IMR-90 (cell line): ENCODE data around the gene CPLX1. TPM values are rescaled to one million over a fixed set of nuclear protein-coding genes. Genes with fewer than 3 reads are reported as not detected.

Source experiments
- ATAC-seq: fragments of 200-7000 bp; cut with Tn5 transposase; 2 replicates; pipeline ENCODE4 v1.9.1; 2020; ENCODE audit warnings: low read depth, mild to moderate bottlenecking, moderate library complexity
- BruUV-seq: library from RNA; stranded (reverse); fragments of 400-500 nt; replicated peaks from 2 replicates; lab custom pipeline; 2021; lab: Mats Ljungman, UMichigan
- CTCF ChIA-PET: fragments of 300-600 bp; formaldehyde crosslinking; extraction: SDS; loops from one replicate; lab custom pipeline; 2021; ENCODE audit warnings: antibody characterized with exemption; lab: Yijun Ruan, JAX
- POLR2A ChIA-PET: fragments of 300-600 bp; sonication (Branson Sonifier 250); formaldehyde crosslinking; loops from one replicate; lab custom pipeline; 2022; ENCODE audit warnings: antibody characterized with exemption; ENCODE audit not compliant: unreplicated experiment; lab: Charles Lee
- DNase-seq: peaks from one replicate; pipeline ENCODE4 v3.0.0; 2013
- H2AFZ ChIP-seq: replicated peaks from 2 replicates; pipeline ENCODE3; 2013; ENCODE audit warnings: low read length, mild to moderate bottlenecking; ENCODE audit not compliant: poor library complexity
- H2AK5ac ChIP-seq: 2 replicates; pipeline ENCODE4 v1.6.1; 2013; ENCODE audit warnings: low read depth, low read length, inconsistent platforms
- H2AK9ac ChIP-seq: replicated peaks from 2 replicates; pipeline ENCODE3; 2013; ENCODE audit warnings: mild to moderate bottlenecking, low read depth, low read length, moderate library complexity; ENCODE audit not compliant: poor library complexity
- H2BK120ac ChIP-seq: 2 replicates; pipeline ENCODE4 v1.6.1; 2013; ENCODE audit warnings: low read depth, low read length, inconsistent platforms
- H2BK15ac ChIP-seq: 3 replicates; pipeline ENCODE4 v1.6.1; 2013; ENCODE audit warnings: low read depth, low read length, inconsistent platforms
- H2BK20ac ChIP-seq: 2 replicates; pipeline ENCODE4 v1.6.1; 2013; ENCODE audit warnings: low read depth, mild to moderate bottlenecking, inconsistent platforms, low read length, moderate library complexity
- H2BK5ac ChIP-seq: 2 replicates; pipeline ENCODE4 v1.6.1; 2013; ENCODE audit warnings: mild to moderate bottlenecking, low read depth, low read length, inconsistent platforms; ENCODE audit not compliant: poor library complexity, severe bottlenecking
- H3K14ac ChIP-seq: replicated peaks from 2 replicates; pipeline ENCODE4 v1.6.1; 2013; ENCODE audit warnings: low read depth, low read length, inconsistent platforms
- H3K18ac ChIP-seq: 2 replicates; pipeline ENCODE4 v1.6.1; 2013; ENCODE audit warnings: low read depth, low read length, control low read depth
- H3K23ac ChIP-seq: 2 replicates; pipeline ENCODE4 v1.6.1; 2013; ENCODE audit warnings: low read depth, low read length, inconsistent platforms
- H3K27ac ChIP-seq: 2 replicates; pipeline ENCODE4 v1.5.1; 2013; ENCODE audit warnings: mild to moderate bottlenecking, control low read depth, low read length; ENCODE audit not compliant: insufficient read depth
- H3K27me3 ChIP-seq: 2 replicates; pipeline ENCODE4 v1.6.1; 2013; ENCODE audit warnings: low read length; ENCODE audit not compliant: control insufficient read depth, insufficient read depth
- H3K36me3 ChIP-seq: 2 replicates; pipeline ENCODE4 v1.6.1; 2013; ENCODE audit warnings: low read length, mixed read lengths; ENCODE audit not compliant: control insufficient read depth, insufficient read depth
- H3K4ac ChIP-seq: 2 replicates; pipeline ENCODE4 v1.6.1; 2013; ENCODE audit warnings: low read depth, low read length, inconsistent platforms
- H3K4me1 ChIP-seq: 2 replicates; pipeline ENCODE4 v1.6.1; 2013; ENCODE audit warnings: low read length, mixed read lengths; ENCODE audit not compliant: control insufficient read depth, insufficient read depth
- H3K4me2 ChIP-seq: 2 replicates; pipeline ENCODE4 v1.6.1; 2013; ENCODE audit warnings: low read depth, mild to moderate bottlenecking, control low read depth, low read length, moderate library complexity
- H3K4me3 ChIP-seq: 2 replicates; pipeline ENCODE4 v1.5.1; 2013; ENCODE audit warnings: low read depth, mild to moderate bottlenecking, control low read depth, low read length, moderate library complexity; ENCODE audit not compliant: insufficient read depth
- H3K56ac ChIP-seq: 2 replicates; pipeline ENCODE4 v1.6.1; 2013; ENCODE audit warnings: low read length, inconsistent platforms; ENCODE audit not compliant: insufficient read depth; ENCODE audit errors: extremely low read depth
- H3K79me1 ChIP-seq, 2 experiments: 2 replicates each; pipeline ENCODE4 v1.6.1; 2013; ENCODE audit warnings: low read length in 2 of 2, inconsistent platforms in 1 of 2, low read depth in 1 of 2
- H3K9ac ChIP-seq: 2 replicates; pipeline ENCODE4 v1.6.1; 2013; ENCODE audit warnings: low read depth, low read length, control low read depth
- H3K9me1 ChIP-seq: 2 replicates; pipeline ENCODE4 v1.6.1; 2013; ENCODE audit warnings: low read length, inconsistent platforms; ENCODE audit not compliant: insufficient read depth
- H3K9me3 ChIP-seq: 2 replicates; pipeline ENCODE4 v1.6.1; 2013; ENCODE audit warnings: low read length; ENCODE audit not compliant: control insufficient read depth, insufficient read depth
- H4K20me1 ChIP-seq: 2 replicates; pipeline ENCODE4 v1.6.1; 2013; ENCODE audit warnings: low read length, inconsistent platforms; ENCODE audit not compliant: insufficient read depth
- H4K5ac ChIP-seq: 2 replicates; pipeline ENCODE4 v1.6.1; 2013; ENCODE audit warnings: mild to moderate bottlenecking, low read depth, low read length, control low read depth
- H4K8ac ChIP-seq, 2 experiments: 2 replicates each; pipeline ENCODE4 v1.6.1; 2013; ENCODE audit warnings: low read depth in 2 of 2, low read length in 2 of 2, control low read depth in 1 of 2, inconsistent platforms in 1 of 2
- H4K91ac ChIP-seq: 2 replicates; pipeline ENCODE4 v1.6.1; 2013; ENCODE audit warnings: low read depth, low read length, inconsistent platforms; ENCODE audit not compliant: insufficient read depth
- CEBPB ChIP-seq: IDR thresholded peaks from 2 replicates; pipeline ENCODE4 v1.6.1; 2012; ENCODE audit warnings: low read depth, low read length, improper control_type of control experiment
- ELK1 ChIP-seq: fragments of 150-350 bp; IDR thresholded peaks from 2 replicates; pipeline ENCODE4 v1.6.1; 2016; ENCODE audit warnings: low read depth, mild to moderate bottlenecking, low read length, moderate library complexity, borderline replicate concordance
- MAZ ChIP-seq: IDR thresholded peaks from 2 replicates; pipeline ENCODE4 v1.6.1; 2012; ENCODE audit warnings: low read depth, mild to moderate bottlenecking, low read length, improper control_type of control experiment, moderate library complexity, borderline replicate concordance
- MXI1 ChIP-seq: IDR thresholded peaks from 2 replicates; pipeline ENCODE4 v1.6.1; 2012; ENCODE audit warnings: low read depth, mild to moderate bottlenecking, low read length, moderate library complexity, borderline replicate concordance
- RAD21 ChIP-seq: IDR thresholded peaks from 2 replicates; pipeline ENCODE4 v1.6.1; 2012; ENCODE audit warnings: low read length, improper control_type of control experiment
- RCOR1 ChIP-seq: IDR thresholded peaks from 2 replicates; pipeline ENCODE4 v1.6.1; 2012; ENCODE audit warnings: mild to moderate bottlenecking, low read length, improper control_type of control experiment; ENCODE audit not compliant: insufficient replicate concordance
- RFX5 ChIP-seq: IDR thresholded peaks from 2 replicates; pipeline ENCODE4 v1.8.0; 2012; ENCODE audit warnings: low read depth, mild to moderate bottlenecking, low read length, moderate library complexity
- SMC3 ChIP-seq: fragments of 150-350 bp; IDR thresholded peaks from 2 replicates; pipeline ENCODE4 v1.6.1; 2016; ENCODE audit warnings: low read depth, mild to moderate bottlenecking, antibody characterized with exemption, low read length, moderate library complexity
- WGBS, 2 experiments: methylation state at CpG; one replicate each; pipeline versions ENCODE4 v1.1.5 to v1.1.7; 2013; ENCODE audit warnings: missing lambda C conversion rate in 2 of 2; ENCODE audit not compliant: insufficient read length in 1 of 2; ENCODE audit errors: extremely low coverage in 2 of 2; 5-methylcytosine and 5-hydroxymethylcytosine counted together
- dilution Hi-C: fragments of 300-500 bp; cut with HindIII; formaldehyde crosslinking; loops from one replicate; pipeline ENCODE4 v1.14.3; 2018; ENCODE audit warnings: low sequenced_read_pairs; ENCODE audit not compliant: unreplicated experiment
- in situ Hi-C: fragments of 300-500 bp; cut with MboI; formaldehyde crosslinking; loops from 3 replicates; pipeline ENCODE4 v1.14.3; 2019; ENCODE audit warnings: low sequenced_read_pairs, inconsistent platforms, mixed read lengths
- intact Hi-C: fragments of 100-400 bp; cut with micrococcal nuclease; formaldehyde crosslinking; loops from 2 replicates; pipeline ENCODE4 v1.10.0; 2022
- polyA plus RNA-seq, 3 experiments: library from polyadenylated mRNA; depleted of rRNA; stranded (reverse); fragments of >200 nt; gene quantifications; 2 replicates each; pipeline ENCODE4 v1.2.3, GENCODE V29; 2012; ENCODE audit warnings: low replicate concordance in 1 of 3
- total RNA-seq: library from RNA; depleted of rRNA; stranded (reverse); fragments of >200 nt; gene quantifications from 2 replicates; pipeline ENCODE4 v1.2.3, GENCODE V29; 2012

CPLX1 gene
- total and polyA plus RNA-seq, 2 of the 4 experiments (the other 2 are of a cell fraction), result 0.05 TPM; not detected in 1

DNA sequence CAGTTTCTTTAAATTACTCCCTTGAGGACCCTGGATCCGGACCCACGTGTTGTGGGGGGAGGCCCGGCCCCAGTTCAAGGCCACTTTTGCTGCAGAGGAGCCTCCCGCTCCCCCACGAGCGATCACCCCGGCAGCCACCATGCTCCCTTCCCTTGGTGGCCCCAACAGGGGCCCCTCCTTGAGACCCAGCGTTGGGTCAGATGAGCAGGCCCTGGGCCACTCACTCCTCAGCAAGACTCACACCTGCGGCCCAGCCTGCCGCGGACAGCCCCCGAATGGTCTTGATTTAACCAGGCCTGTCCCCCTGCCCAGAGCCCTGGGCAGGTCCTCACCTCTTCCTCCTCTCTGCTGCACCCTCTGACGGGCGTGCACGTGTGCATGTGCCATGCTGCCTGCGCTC lies 4.3 kb downstream of the CPLX1 start (continued):
- TF ChIP-seq ELK1 (no peak), RFX5 (no peak)

DNA sequence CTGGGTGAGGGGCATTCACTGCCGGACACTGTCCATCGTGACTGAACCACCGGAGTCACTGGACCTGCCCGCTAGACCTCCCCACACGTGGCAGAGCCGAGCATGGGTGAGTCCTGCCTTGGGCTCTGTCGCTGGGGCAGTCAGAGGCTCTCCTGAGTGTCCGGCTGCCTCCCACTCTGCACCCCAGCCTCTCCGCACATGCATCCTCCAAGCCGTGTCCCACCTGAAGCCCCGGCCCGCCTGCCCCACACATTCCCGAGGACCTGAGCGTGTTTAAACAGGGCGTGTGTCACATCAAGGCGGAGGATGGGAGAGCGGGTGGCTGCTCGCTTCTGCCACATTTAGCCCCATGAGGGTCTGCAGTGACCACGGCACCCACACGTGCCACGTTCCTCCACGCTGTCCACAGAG lies 4.7 kb downstream of the CPLX1 start:
- Histone ChIP-seq H3K4me2 (no peak overlapping the region), H3K27me3 (peaks cover 77% of the 10 kb centered on the region), H4K20me1 (no peaks in the 10 kb centered on the region; the same call in 1 of the 2 replicates), H3K9ac (no peak overlapping the region), H3K56ac (no peak overlapping the region), H3K4me3 (no peak overlapping the region), H2BK5ac (no peak overlapping the region), H2BK120ac (no peak overlapping the region), H2AFZ (no peak overlapping the region), H2BK20ac (no peak overlapping the region), H3K4ac (no peak overlapping the region), H3K14ac (no peak overlapping the region), H3K18ac (no peak overlapping the region), H3K9me3 (peaks cover 4% of the 10 kb centered on the region), H2AK9ac (no peak overlapping the region), H3K27ac (no peak overlapping the region), H3K36me3 (no peaks in the 10 kb centered on the region), H3K9me1 (no peaks in the 10 kb centered on the region), H3K4me1 (no peaks in the 10 kb centered on the region), H2BK15ac (no peak overlapping the region), H3K79me1 (no peaks in the 10 kb centered on the region), H4K8ac (no peak overlapping the region), H4K5ac (no peak overlapping the region), H4K91ac (no peak overlapping the region), H2AK5ac (no peak overlapping the region), H3K23ac (no peak overlapping the region)
- in situ Hi-C loops (no loop called here), intact Hi-C loops (no loop called here), dilution Hi-C loops (no loop called here)
- CTCF ChIA-PET, result no interaction called here
- ATAC-seq (no peak), DNase-seq (no peak)
- 82% methylated on average over 15 of the region's 22 CpGs; no CpG with 5 or more reads in 1 of the 2 experiments for WGBS, 2 experiments
- TF ChIP-seq RAD21 (no peak), ELK1 (no peak), RFX5 (no peak), MXI1 (no peak), SMC3 (no peak), RCOR1 (no peak), CEBPB (no peak), MAZ (no peak)
- POLR2A ChIA-PET, result no interaction called here
- BruUV-seq, result no TSS peak
